GM12878 (cell line): ENCODE results near the gene SPAG6. TPM values are rescaled to one million over a fixed set of nuclear protein-coding genes. Genes with fewer than 3 reads are reported as not detected.

Experiments used
- ATAC-seq: fragments of 200-7000 bp; cut with Tn5 transposase; 3 replicates; pipeline ENCODE4 v1.9.1; 2020; ENCODE audit warnings: mild to moderate bottlenecking, moderate library complexity
- BruUV-seq: library from RNA; stranded (reverse); fragments of 400-500 nt; replicated peaks from 2 replicates; lab custom pipeline; 2021; lab: Mats Ljungman, UMichigan
- CTCF ChIA-PET: fragments of 300-600 bp; sonication (Branson Sonifier 250); formaldehyde crosslinking; extraction: SDS; loops from one replicate; lab custom pipeline; 2021; ENCODE audit warnings: inconsistent platforms; lab: Yijun Ruan, JAX
- POLR2A ChIA-PET: fragments of 350-600 bp; formaldehyde crosslinking; extraction: SDS; loops from one replicate; lab custom pipeline; 2021; ENCODE audit warnings: inconsistent platforms; lab: Charles Lee
- RAD21 ChIA-PET: fragments of 300-600 bp; sonication (Branson Sonifier 250); formaldehyde crosslinking; loops from one replicate; lab custom pipeline; 2023; ENCODE audit warnings: antibody characterized with exemption; ENCODE audit not compliant: unreplicated experiment; lab: Charles Lee
- SMC1A ChIA-PET: fragments of 300-600 bp; sonication (Branson Sonifier 250); formaldehyde crosslinking; loops from one replicate; lab custom pipeline; 2023; ENCODE audit not compliant: unreplicated experiment, uncharacterized antibody; lab: Charles Lee
- DNase-seq: peaks from one replicate; pipeline ENCODE4 v3.0.0-alpha.2; 2011; ENCODE audit warnings: low read depth, low spot score
- FAIRE-seq: peaks from 3 replicates; lab custom pipeline; 2011; peaks lifted over from hg19 to GRCh38; lab: Jason Lieb, UNC
- H2AFZ ChIP-seq: 2 replicates; pipeline ENCODE4 v1.6.0; 2011; ENCODE audit warnings: low read depth, low read length, control low read depth; ENCODE audit not compliant: control insufficient read depth
- H3K27ac ChIP-seq: 2 replicates; pipeline ENCODE4 v1.5.1; 2011; ENCODE audit warnings: control low read depth; ENCODE audit not compliant: control insufficient read depth, insufficient read depth
- H3K27me3 ChIP-seq, 2 experiments: replicated peaks in 1 of 2; 2 replicates each; pipeline versions ENCODE4 v1.6.0 to v1.6.1; 2011; ENCODE audit warnings: low read length in 1 of 2; ENCODE audit not compliant: control insufficient read depth in 2 of 2, insufficient read depth in 2 of 2
- H3K36me3 ChIP-seq, 2 experiments: 2 replicates each; pipeline ENCODE4 v1.5.1; 2011; ENCODE audit warnings: low read length in 1 of 2; ENCODE audit not compliant: control insufficient read depth in 2 of 2, insufficient read depth in 2 of 2
- H3K4me1 ChIP-seq: 2 replicates; pipeline ENCODE4 v1.6.1; 2011; ENCODE audit warnings: mild to moderate bottlenecking, low read length, moderate library complexity, mixed read lengths; ENCODE audit not compliant: control insufficient read depth, insufficient read depth
- H3K4me2 ChIP-seq: 2 replicates; pipeline ENCODE4 v1.6.0; 2011; ENCODE audit warnings: control low read depth; ENCODE audit not compliant: control insufficient read depth, insufficient read depth
- H3K4me3 ChIP-seq: fragments of 200-600 bp; sonication (generic); 2 replicates; pipeline ENCODE4 v1.5.1; 2016
- H3K79me2 ChIP-seq: 2 replicates; pipeline ENCODE4 v1.6.0; 2011; ENCODE audit warnings: low read length; ENCODE audit not compliant: control insufficient read depth, insufficient read depth
- H3K9ac ChIP-seq: 2 replicates; pipeline ENCODE4 v1.8.0; 2011; ENCODE audit warnings: low read length, control low read depth, mixed read lengths; ENCODE audit not compliant: control insufficient read depth, insufficient read depth
- H3K9me3 ChIP-seq: replicated peaks from 3 replicates; pipeline ENCODE4 v1.5.1; 2011; ENCODE audit warnings: mild to moderate bottlenecking, low read length; ENCODE audit not compliant: control insufficient read depth, insufficient read depth
- H4K20me1 ChIP-seq: 2 replicates; pipeline ENCODE4 v1.6.0; 2011; ENCODE audit not compliant: control insufficient read depth, insufficient read depth
- E2F4 ChIP-seq: IDR thresholded peaks from 2 replicates; pipeline ENCODE4 v1.6.1; 2012; ENCODE audit warnings: low read depth, low read length, improper control_type of control experiment
- HSF1 ChIP-seq: fragments of 150-350 bp; IDR thresholded peaks from 2 replicates; pipeline ENCODE4 v1.6.1; 2014; ENCODE audit warnings: mild to moderate bottlenecking, low read depth, low read length
- NFXL1 ChIP-seq: fragments of 450-650 bp; IDR thresholded peaks from 2 replicates; pipeline ENCODE4 v1.6.1; 2017; ENCODE audit warnings: antibody characterized with exemption, mild to moderate bottlenecking, borderline replicate concordance
- SIX5 ChIP-seq: IDR thresholded peaks from 2 replicates; pipeline ENCODE4 v1.6.1; 2011; ENCODE audit warnings: mild to moderate bottlenecking, low read depth, low read length, moderate library complexity; ENCODE audit not compliant: severe bottlenecking
- WRNIP1 ChIP-seq: IDR thresholded peaks from 2 replicates; pipeline ENCODE4 v1.6.1; 2011; ENCODE audit warnings: low read depth, low read length, improper control_type of control experiment, borderline replicate concordance
- WGBS: methylation state at CpG from one replicate; pipeline ENCODE4 v1.1.6; 2016; ENCODE audit warnings: low lambda C conversion rate; ENCODE audit not compliant: insufficient replicate concordance, insufficient coverage; ENCODE audit errors: missing lambda C conversion rate; 5-methylcytosine and 5-hydroxymethylcytosine counted together
- in situ Hi-C: fragments of 300-500 bp; cut with MboI; formaldehyde crosslinking; loops from 9 replicates; pipeline ENCODE4 v1.14.3; 2018; ENCODE audit warnings: mixed read lengths
- intact Hi-C: fragments of 100-400 bp; cut with micrococcal nuclease; formaldehyde crosslinking; loops from one replicate; pipeline ENCODE4 v1.14.2; 2022; ENCODE audit not compliant: unreplicated experiment
- polyA plus RNA-seq, 11 experiments: library from polyadenylated mRNA; depleted of rRNA in 4 of 11; unstranded in 6 of 11; stranded (reverse) in 5 of 11; fragments of >200 nt; fragmentation: Nextera tagmentation in 4 of 11; fragmentation: Illumina TruSeq in 1 of 11; extraction: Ambion mirVana in 4 of 11; extraction: Trizol in 1 of 11; gene quantifications; 1 replicate in 1 of 11; 2 replicates in 10 of 11; pipeline versions ENCODE4 v1.2.1 to v1.2.3, GENCODE V29; 2011 to 2016; ENCODE audit warnings: inconsistent platforms in 2 of 11, missing spikeins in 2 of 11, low read depth in 1 of 11
- total RNA-seq, 4 experiments: library from RNA; depleted of rRNA in 3 of 4; stranded (reverse); fragments of >200 nt in 3 of 4; fragmentation: Illumina TruSeq in 1 of 4; extraction: Trizol in 1 of 4; gene quantifications; 2 replicates each; pipeline versions ENCODE4 v1.2.1 to v1.2.3, GENCODE V29; 2013 to 2021

The SPAG6 gene
- total and polyA plus RNA-seq, 10 of the 15 experiments (the other 5 are each of a cell fraction or from before 2014, with no cell fraction given): 0.13 to 0.99 (median 0.40) TPM; not detected in 1

GRCh38 chr10:22426653-22427052, 81.4 kb downstream of the SPAG6 start:
- ChIA-PET RAD21 (no interaction called here), SMC1A (no interaction called here), CTCF (no interaction called here), POLR2A (no interaction called here)
- intact Hi-C loops: no loop called here
- ATAC-seq (no peak), DNase-seq (no peak), FAIRE-seq (no peak)
- Histone ChIP-seq H4K20me1 (no peaks in the 10 kb centered on the region), H3K4me2 (no peak overlapping the region), H3K9me3 (no peaks in the 10 kb centered on the region; the same call in 2 of the 3 replicates), H3K27ac (no peak overlapping the region), H3K79me2 (no peaks in the 10 kb centered on the region), H3K36me3 (no peaks in the 10 kb centered on the region), H3K9ac (no peak overlapping the region), H3K4me3 (no peak overlapping the region), H3K4me1 (peaks cover 5% of the 10 kb centered on the region; the same call in 1 of the 2 replicates), H3K27me3 (no peaks in the 10 kb centered on the region; a peak in 1 of 4 replicates), H2AFZ (no peak overlapping the region)
- in situ Hi-C loops: no loop called here
- 85% methylated on average over 5 of the region's 5 CpGs for WGBS
- no TSS peak for BruUV-seq
- TF ChIP-seq E2F4 (no peak), WRNIP1 (no peak), NFXL1 (no peak), HSF1 (no peak), SIX5 (no peak)
